Measurements from ENCODE around the gene MORF4L1. TPM values are rescaled to one million over a fixed set of nuclear protein-coding genes. Genes with fewer than 3 reads are reported as not detected.

MORF4L1 gene
- total RNA-seq, 1 donor from 2014 or later: 330 TPM

Other genes with a start within 250 kb of the MORF4L1 start
- gene CHRNB4, start 231.7 kb upstream of the MORF4L1 start, total RNA-seq: not detected
- gene ADAMTS7, start 61.4 kb upstream of the MORF4L1 start, total RNA-seq: 31.0 TPM
- gene CTSH, start 72.2 kb downstream of the MORF4L1 start, total RNA-seq: 68.4 TPM
- not detected for gene RASGRF1, start 217.9 kb downstream of the MORF4L1 start, total RNA-seq